Measurements from ENCODE around the gene MYH16. TPM values are rescaled to one million over a fixed set of nuclear protein-coding genes. Genes with fewer than 3 reads are reported as not detected.
A peak's percentile ranks its signal among the peaks of the same experiment; 100 is the strongest.
"Not testable (repeated sequence)": the region's sequence is repeated elsewhere in the genome, so short reads cannot be mapped to it uniquely, and the experiment has no call there.

Gene MYH16
- total RNA-seq, 1 donor from 2014 or later = not detected

DNA sequence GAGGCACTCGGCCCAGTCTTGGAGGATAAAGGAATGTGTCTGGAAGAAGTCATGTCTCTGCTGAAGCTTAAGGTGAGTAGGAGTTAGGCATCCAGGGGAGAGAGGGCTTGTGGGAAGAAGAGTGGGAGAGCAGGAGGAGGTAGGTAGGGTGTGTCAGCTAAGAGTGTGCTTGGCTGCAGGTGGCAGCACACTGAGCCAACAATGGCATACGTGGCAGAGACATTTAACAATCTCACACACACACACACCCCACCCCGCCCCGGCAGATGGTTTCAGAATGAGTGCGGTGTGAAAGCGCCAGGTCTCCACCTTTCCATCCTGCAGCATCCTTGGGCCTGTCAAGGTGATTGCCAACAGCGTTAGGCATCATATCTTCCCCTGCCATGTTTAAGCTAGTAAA is 41.9 kb downstream of the MYH16 start:
- no peak overlapping the region for H3K27ac Mint-ChIP-seq
- no peaks in the 10 kb centered on the region for H3K36me3 ChIP-seq

GRCh38 chr7:99320371-99320770 is 47.7 kb downstream of the MYH16 start:
- peaks cover 3% of the 10 kb centered on the region for H3F3A ChIP-seq (ENCODE audit: low read depth)
- peaks cover 2% of the 10 kb centered on the region for H3K27me3 Mint-ChIP-seq (ENCODE audit: insufficient read depth, low read depth)
- H3K4me1 Mint-ChIP-seq = peaks cover 3% of the 10 kb centered on the region
- peaks cover 14% of the 10 kb centered on the region for H3K4me1 ChIP-seq
- TF ChIP-seq EZH2 (IDR thresholded peaks at IDR 0.05) (no peak), EZH2phosphoT487 (IDR thresholded peaks at IDR 0.05) (no peak)
- TF ChIP-seq, protein P1, sequence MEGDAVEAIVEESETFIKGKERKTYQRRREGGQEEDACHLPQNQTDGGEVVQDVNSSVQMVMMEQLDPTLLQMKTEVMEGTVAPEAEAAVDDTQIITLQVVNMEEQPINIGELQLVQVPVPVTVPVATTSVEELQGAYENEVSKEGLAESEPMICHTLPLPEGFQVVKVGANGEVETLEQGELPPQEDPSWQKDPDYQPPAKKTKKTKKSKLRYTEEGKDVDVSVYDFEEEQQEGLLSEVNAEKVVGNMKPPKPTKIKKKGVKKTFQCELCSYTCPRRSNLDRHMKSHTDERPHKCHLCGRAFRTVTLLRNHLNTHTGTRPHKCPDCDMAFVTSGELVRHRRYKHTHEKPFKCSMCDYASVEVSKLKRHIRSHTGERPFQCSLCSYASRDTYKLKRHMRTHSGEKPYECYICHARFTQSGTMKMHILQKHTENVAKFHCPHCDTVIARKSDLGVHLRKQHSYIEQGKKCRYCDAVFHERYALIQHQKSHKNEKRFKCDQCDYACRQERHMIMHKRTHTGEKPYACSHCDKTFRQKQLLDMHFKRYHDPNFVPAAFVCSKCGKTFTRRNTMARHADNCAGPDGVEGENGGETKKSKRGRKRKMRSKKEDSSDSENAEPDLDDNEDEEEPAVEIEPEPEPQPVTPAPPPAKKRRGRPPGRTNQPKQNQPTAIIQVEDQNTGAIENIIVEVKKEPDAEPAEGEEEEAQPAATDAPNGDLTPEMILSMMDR (IDR thresholded peaks at IDR 0.05) = no peak
- H3K27ac ChIP-seq = no peak overlapping the region
- no peaks in the 10 kb centered on the region for H3K27me3 ChIP-seq
- H3K9me3 ChIP-seq (ENCODE audit: low read depth) = no peaks in the 10 kb centered on the region
- no peaks in the 10 kb centered on the region for H3K9me3 Mint-ChIP-seq
- no peak overlapping the region for H3K4me2 ChIP-seq
- peak overlapping the region; percentile 32 for H3K9ac ChIP-seq
- H3K27ac Mint-ChIP-seq = no peak overlapping the region
- no peaks in the 10 kb centered on the region for H3K36me3 Mint-ChIP-seq
- peaks cover 11% of the 10 kb centered on the region for H3K79me2 ChIP-seq (ENCODE audit: low read depth)
- H3K36me3 ChIP-seq = no peaks in the 10 kb centered on the region
- no peak overlapping the region for H3K4me3 ChIP-seq
- H3K4me3 Mint-ChIP-seq = no peak overlapping the region
- no peak overlapping the region for H2AFZ ChIP-seq (replicated peaks)
- H4K20me1 ChIP-seq (ENCODE audit: low read depth) = no peaks in the 10 kb centered on the region
- peak; percentile 13 for DNase-seq (ENCODE audit: low spot score)

More for the DNA sequence above, 41.9 kb downstream of the MYH16 start:
- no peak overlapping the region for H3K4me3 Mint-ChIP-seq
- H3K27me3 ChIP-seq = no peaks in the 10 kb centered on the region
- TF ChIP-seq EZH2phosphoT487 (IDR thresholded peaks at IDR 0.05) (no peak), EZH2 (IDR thresholded peaks at IDR 0.05) (no peak)
- TF ChIP-seq, protein P1 (IDR thresholded peaks at IDR 0.05) = no peak
- peaks cover 3% of the 10 kb centered on the region for H3K36me3 Mint-ChIP-seq
- no peaks in the 10 kb centered on the region for H3K9me3 ChIP-seq (ENCODE audit: low read depth)
- H3K27me3 Mint-ChIP-seq (ENCODE audit: insufficient read depth, low read depth) = peaks cover 4% of the 10 kb centered on the region
- H3K4me2 ChIP-seq = no peak overlapping the region
- H3K9ac ChIP-seq = no peak overlapping the region
- no peak overlapping the region for H2AFZ ChIP-seq (replicated peaks)
- H3F3A ChIP-seq (ENCODE audit: low read depth) = no peaks in the 10 kb centered on the region
- H3K9me3 Mint-ChIP-seq = peaks cover 3% of the 10 kb centered on the region
- no peak overlapping the region for H3K27ac ChIP-seq
- no peaks in the 10 kb centered on the region for H4K20me1 ChIP-seq (ENCODE audit: low read depth)
- no peaks in the 10 kb centered on the region for H3K4me1 ChIP-seq
- H3K4me1 Mint-ChIP-seq = no peaks in the 10 kb centered on the region
- H3K79me2 ChIP-seq (ENCODE audit: low read depth) = no peaks in the 10 kb centered on the region
- no peak overlapping the region for H3K4me3 ChIP-seq
- DNase-seq (ENCODE audit: low spot score) = no peak

- Histone ChIP-seq H3K4me1 (peaks cover 14% of the 10 kb centered on the region), H3K79me2 (ENCODE audit: low read depth) (peaks cover 31% of the 10 kb centered on the region)
- not testable (repeated sequence) for H3K36me3 Mint-ChIP-seq; H3K9ac ChIP-seq; H2AFZ ChIP-seq (replicated peaks); H3F3A ChIP-seq (ENCODE audit: low read depth); DNase-seq (ENCODE audit: low spot score); H3K4me2 ChIP-seq; H4K20me1 ChIP-seq (ENCODE audit: low read depth); H3K27ac ChIP-seq; H3K9me3 ChIP-seq (ENCODE audit: low read depth); H3K27me3 Mint-ChIP-seq (ENCODE audit: insufficient read depth, low read depth); H3K4me3 ChIP-seq; H3K36me3 ChIP-seq; H3K4me3 Mint-ChIP-seq; H3K27me3 ChIP-seq; H3K27ac Mint-ChIP-seq; H3K9me3 Mint-ChIP-seq
- H3K4me1 Mint-ChIP-seq = peaks cover 12% of the 10 kb centered on the region
Observed at GRCh38 chr7:99322659-99323058, 50.0 kb downstream of the MYH16 start.

GRCh38 chr7:99324559-99324958 is 51.9 kb downstream of the MYH16 start:
- Histone ChIP-seq H3F3A (ENCODE audit: low read depth) (peaks cover 7% of the 10 kb centered on the region), H3K4me1 (peaks cover 14% of the 10 kb centered on the region), H3K4me2 (peak overlapping the region; percentile 88), H3K9ac (peak overlapping the region; percentile 79), H2AFZ (replicated peaks) (no peak overlapping the region), H4K20me1 (ENCODE audit: low read depth) (peaks cover 14% of the 10 kb centered on the region), H3K36me3 (no peaks in the 10 kb centered on the region), H3K9me3 (ENCODE audit: low read depth) (no peaks in the 10 kb centered on the region), H3K79me2 (ENCODE audit: low read depth) (peaks cover 50% of the 10 kb centered on the region), H3K27me3 (no peaks in the 10 kb centered on the region), H3K27ac (no peak overlapping the region), H3K4me3 (peak overlapping the region; percentile 98)
- Mint-ChIP-seq H3K4me3 (peak overlapping the region; percentile 90), H3K9me3 (no peaks in the 10 kb centered on the region), H3K27ac (no peak overlapping the region), H3K36me3 (no peaks in the 10 kb centered on the region), H3K27me3 (ENCODE audit: insufficient read depth, low read depth) (peaks cover 5% of the 10 kb centered on the region), H3K4me1 (peaks cover 13% of the 10 kb centered on the region)
- no peak for DNase-seq (ENCODE audit: low spot score)
- no peak for TF ChIP-seq EZH2phosphoT487 (IDR thresholded peaks at IDR 0.05)
